Activated T-cell treated with anti-CD3 and anti-CD28 coated beads for 24 hours (primary cell): ENCODE data around the gene ZC3H4.
A peak's percentile ranks its signal among the peaks of the same experiment; 100 is the strongest.
"Not testable (repeated sequence)": the region's sequence is repeated elsewhere in the genome, so short reads cannot be mapped to it uniquely, and the experiment has no call there.

Experiments
- DNase-seq: peaks from one replicate; pipeline ENCODE4 v3.0.0-alpha.2; 2020; ENCODE audit warnings: low read depth

Gene ZC3H4

DNA sequence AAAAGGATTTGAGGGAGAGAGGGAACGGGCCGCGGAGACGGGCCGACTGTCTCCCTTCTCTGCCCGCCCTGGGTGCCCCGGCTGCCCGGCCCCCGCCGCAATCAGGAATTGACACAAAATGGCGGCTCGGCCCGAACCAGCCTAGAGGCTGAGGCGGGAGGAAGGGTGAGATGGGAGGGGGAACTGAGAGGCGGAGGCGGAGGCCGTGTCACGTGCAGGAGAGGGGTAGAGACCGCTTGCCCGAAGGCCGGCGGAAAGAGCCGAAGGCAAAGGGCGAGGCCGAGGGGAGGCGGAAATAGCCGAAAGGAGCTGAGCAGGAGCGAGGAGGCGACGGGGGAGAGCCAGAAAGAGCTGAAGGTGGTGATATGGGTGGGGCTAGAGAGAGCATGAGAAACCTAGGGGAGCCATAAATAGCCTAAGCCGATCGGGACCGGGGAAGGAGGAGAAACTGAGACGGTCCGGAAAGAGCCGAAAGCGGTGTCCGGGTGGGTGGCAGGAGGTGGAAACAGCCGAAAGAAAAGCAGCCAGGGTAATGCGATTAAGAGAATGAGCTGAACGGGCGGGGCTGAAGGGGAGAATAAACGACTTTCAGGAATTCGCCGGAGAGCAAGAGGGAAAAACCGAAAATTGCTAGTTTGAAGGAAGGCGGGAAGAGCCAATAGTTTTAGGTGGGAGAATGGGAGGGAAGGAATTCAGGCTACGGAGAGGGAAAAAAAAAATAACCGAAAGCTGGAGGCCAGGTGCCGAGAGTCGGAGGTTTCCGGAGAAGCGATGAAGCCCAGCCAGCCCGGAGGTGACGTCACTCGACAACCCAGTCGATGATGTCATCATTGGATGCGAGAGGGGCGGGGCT, at the start of gene ZC3H4:
TSS of gene ZC3H4 (minus strand) at position 780 of the 853 bp plus-strand sequence. CDS start 1,192 bp downstream, outside the sequence.
- DNase-seq, result peak; percentile 99

DNA sequence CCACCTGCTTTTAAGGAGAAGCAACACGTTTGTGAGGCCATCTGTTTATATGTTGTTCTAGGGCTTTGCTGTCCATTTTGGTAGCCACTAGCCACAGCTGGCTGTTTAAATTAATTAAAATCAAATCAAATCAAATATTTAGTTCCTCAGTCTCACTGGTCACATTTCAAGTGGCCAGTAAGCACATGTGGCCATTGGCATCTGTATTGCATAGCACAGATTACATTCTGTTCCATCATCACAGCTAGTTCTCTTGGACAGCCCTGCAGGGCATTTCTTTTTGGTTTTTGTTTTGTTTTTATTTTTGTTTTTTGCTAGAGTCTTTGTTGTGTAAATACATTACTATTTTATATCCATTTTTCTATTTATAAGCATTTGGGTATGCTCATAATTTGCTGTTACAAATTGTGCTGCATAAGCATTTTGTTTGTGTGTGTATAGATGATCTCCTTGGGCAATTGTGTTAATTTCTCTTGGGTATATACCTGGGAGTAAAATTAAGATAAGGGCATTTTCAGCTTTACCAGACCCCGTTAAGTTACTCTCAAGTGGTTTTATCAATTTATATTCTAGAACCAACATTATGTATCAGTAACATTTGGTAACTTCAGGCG, 48.4 kb upstream of the ZC3H4 start:
- DNase-seq, result no peak

DNA sequence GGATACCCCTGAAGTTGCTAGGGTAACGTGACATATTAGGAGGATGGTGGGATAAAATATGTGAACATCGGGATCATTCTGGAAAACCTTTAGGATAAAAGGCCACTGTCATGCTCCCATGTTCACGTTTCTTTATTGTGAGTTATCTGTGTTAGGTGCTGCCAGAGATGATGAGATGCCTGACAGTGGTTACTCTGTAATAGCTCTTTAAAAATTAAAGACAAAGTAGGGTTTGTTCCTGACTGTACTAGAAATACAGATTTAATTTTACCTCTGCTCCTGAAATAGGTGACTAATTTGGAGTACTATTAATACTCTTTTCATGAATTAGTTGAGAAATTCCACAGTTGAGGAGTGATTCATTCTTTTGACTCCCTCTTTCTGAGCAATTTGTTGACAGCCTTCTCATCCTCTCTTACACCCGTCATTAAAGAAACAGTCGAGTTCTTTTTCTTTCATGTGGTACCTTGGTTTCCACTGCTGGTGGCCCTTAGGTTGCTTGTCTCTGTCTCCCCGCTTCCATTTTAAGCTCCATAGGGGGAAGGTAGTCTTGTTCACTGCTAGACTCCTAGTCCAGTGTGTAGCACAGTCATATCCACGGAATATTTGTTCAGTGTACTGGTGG, 45.4 kb upstream of the ZC3H4 start:
- peak; percentile 33 for DNase-seq

DNA sequence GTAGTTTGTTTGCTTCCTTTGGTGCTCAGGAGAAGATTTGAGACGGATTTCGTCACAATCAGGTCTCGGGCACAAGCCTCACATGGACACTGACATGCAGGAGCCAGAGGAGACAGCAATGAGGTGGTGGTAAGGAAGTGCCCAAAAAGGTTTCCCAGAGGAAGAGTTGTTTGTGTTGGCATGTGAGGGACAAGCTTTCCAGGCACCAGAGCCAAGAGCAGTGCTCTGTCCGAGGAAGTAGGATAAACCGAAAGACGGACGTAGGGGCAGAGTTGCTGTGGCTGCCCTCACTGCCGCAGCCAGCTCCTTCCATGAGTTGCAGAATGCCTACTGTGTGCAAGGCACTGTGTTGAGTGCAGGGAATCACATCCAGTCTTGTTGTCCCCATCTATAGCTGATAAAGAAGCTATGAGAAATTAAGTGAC, 44.8 kb upstream of the ZC3H4 start:
- no peak for DNase-seq

DNA sequence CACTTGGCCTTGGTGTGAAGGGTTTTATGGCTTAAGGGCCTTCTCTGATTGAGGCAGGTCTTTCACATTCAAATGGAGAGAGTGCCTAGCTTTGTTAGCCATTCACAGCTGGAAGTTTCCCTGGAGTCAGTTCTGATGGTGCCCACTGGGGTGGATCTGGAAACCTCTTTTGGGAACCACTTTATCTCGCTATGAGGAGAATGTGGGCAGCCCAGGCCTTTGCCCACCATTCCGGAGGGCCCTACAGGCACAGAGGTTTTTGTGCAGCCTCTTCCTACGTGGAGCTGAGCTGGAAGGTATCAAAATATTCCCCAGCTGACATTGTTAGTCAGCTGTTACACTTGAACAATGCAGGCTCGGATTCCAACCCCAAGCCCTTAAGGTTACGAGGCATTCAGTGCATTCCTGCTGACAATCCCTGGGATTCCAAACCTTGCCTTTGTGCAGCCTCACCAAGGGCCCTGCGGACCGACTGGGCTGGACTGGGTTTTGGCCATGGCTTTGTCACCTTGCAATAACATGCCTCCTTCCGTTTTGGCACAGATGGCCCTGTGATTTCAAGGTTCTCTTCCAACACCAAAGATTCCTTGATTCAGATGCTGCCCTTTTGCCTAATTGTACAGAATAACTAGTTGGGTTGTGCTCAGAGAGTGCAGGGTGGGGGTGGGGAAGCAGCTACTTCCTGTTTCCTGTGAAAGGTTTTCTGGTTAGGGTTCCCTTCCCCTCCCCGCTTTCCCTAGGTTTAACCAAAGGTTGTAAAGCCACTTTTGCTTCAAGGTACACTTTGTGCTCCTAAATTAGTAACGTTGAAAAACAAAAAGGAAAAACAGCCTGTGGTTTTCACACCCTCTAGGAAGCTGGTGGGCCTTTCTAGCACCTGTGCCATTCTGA, 44.1 kb upstream of the ZC3H4 start:
- DNase-seq, result no peak

DNA sequence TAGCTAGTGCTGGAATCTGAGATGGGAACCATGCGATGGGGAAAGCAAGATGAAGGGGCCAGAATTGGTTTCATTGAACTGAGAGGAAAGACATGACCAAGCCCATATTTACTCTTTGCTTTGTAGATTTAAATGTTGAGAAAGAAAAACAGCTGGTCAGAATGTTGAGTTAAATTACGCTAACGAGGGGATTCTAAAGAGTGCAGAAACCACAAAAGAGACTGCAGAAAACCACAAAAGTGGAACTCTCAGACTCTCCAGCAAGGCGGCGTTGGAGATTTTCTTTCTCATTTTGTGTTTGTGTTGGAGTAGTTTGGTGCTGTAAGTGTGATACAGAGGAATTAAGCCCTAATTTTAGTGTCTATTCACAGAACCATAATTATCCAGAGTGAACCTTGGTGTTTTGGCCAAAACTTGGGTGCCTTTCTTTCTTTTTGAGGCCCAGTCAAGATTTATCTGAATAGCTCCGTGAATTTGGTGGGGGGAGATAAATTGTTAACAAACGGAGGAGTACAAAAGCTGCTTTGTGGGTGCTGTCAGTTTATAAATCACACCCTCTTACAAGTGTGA, 43.4 kb upstream of the ZC3H4 start:
- no peak for DNase-seq

DNA sequence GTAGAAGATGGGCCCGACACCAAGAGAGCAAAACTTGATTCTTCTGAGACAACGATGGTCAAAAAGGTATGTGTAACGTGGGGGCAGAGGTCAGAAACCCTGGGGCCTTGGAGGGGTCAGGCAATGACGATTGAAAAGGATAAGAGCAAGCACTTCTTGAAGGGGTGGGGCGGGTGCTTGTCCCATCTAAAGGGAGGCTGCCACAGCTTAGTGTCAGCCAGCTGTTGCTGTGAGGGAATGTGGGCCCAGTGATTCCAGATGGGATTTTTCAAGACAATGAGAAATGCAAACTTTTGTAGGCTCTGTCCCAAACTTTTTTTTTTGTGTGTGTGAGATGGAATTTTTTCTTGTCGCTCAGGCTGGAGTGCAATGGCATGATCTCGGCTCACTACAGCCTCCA, 41.6 kb upstream of the ZC3H4 start:
- no peak for DNase-seq

DNA sequence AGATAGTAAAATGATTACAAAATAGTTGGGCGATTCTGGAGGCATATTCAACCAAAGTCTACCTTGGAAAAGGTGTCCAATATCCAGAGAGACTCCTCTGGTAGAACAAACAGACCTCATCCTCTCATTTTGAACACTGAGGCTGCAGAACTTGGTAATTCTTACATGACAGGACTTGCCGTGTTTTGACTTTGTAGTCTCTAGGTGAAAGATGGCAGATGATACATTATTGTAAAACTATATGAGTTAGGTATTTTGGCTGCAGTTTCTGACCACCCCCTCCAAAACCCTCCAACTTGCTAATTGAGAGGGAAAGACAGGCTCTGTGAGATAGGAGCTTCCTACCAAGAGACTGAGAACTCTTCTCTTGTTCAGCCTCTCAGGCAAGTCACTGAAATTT, 39.7 kb upstream of the ZC3H4 start:
- no peak for DNase-seq

DNA sequence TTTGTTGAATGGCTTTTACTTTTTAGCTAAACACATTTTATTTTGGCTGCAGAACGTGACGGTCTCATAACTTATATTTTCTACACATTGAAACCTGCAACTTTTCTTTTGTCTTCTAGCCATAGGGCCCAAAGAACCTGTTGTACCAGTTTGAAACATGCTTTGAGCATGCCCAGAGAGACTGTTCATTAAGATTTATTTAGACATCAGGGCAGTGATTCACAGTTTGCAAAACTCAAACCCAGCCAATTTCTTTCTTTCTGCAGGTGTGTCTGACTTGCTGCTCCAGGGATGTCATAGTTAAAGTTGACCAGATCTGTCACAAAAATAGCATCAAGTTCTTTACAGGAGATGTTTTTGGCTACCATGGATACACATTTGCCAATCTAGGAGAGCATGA, 39.1 kb upstream of the ZC3H4 start:
- DNase-seq, result no peak

DNA sequence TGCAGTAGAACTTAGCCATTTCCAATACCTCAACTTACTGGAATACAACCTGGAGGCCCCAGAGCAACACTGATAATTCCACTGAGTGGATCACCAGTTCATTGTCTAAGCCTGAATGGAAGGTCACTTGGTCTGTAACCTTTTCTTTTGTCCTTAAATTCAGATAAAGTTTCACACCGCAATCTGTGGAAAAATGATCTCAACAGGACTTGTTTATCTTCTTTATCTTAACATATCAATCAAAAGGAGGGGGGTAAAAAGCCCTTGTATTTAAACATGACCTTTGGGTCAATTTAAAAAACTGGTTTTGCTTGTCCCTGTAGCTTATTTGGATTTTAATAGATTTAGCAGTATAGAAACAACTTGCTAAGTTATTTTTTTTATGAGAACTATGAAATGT, 38.6 kb upstream of the ZC3H4 start:
- no peak for DNase-seq

DNA sequence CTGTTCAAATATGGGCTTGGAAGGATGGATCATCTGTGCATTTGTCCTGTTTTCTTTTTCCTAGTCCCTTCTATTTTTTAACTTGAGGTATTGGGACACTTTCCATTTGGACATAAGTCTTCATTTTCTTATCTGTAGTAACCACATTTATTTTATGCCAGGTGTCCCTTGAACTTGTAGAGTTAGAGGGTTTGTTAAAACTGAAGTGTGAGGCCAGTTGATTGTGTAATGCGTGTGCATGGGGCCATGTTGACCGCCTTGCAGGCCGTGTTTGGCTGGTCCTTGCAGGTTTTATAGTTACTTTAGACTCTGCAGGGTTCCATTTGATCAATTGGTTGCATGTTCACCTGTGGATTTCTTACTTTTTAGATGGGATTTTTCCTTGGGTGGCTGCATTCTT, 38.1 kb upstream of the ZC3H4 start:
- DNase-seq, result no peak

DNA sequence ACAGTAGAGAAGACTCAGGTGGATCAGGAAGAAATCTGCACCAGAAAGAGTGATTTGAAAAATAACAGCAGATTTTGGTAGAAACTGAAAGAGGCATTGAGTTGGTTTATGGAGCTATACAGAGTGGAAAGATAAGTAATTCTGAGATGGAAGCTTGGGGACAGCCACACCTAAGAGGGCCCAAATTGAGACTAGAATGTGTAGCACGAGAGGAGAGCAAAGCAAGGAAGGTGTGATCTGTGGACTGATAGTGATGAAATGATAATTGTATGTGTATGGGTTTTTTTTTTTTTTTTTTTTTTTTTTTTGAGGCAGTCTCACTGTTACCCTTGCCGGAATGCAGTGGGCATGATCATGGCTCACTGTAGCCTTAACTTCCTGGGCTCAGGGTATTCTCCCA, 33.3 kb upstream of the ZC3H4 start:
- no peak for DNase-seq

DNA sequence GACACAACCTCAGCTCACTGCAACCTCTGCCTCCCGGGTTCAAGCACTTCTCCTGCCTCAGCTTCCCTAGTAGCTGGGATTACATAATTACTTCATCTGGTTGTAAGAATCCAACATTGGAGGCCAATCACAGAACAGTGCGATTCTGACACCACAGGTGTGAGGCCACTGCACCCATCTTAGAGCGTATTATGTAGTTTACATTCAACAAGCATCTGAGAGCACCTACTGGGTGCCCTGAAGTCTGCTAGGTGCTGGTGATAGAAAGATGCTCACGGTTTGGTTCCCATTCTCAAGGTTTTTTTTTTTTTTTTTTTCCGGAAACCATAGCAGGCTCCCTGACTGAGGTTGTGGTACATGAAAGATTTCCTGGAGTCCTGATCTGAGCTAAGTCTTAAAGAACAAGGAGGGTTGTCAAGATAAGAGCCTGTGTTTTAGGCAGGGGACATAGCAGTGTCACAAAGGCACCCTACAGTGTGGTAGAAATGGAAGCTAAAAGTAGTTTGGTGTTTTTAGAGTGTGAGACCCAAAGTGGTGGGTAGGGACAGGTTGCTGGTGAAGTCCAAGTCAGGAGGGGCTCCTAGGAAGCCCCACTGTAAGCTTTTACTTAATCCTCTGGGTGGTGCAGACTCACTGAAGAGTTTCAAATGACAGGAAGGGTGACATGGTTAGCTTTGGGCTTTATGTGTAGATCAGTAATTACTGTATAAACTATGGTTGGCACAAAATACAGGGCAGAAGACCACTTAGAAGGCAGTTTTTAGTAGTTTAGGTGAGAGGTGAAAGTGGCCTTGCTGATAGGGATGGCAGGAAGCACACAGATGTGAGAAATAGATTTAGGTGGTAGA, 32.3 kb upstream of the ZC3H4 start:
- DNase-seq, result no peak

DNA sequence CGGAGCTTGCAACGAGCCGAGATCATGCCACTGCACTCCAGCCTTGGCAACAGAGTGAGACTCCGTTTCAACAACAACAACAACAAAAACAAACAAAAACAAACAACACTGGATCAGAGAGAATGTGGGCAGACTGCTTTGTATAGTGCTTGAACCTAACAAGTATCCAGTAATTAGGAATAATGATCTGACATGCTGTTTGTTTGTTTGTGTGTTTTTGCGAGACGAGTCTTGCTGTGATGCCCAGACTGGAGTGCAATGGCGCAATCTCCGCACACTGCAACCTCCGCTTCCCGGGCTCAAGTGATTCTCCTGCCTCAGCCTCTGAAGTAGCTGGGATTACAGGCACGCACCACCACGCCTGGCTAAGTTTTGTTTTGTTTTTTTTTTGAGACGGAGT, 31.1 kb upstream of the ZC3H4 start:
- DNase-seq, result no peak

DNA sequence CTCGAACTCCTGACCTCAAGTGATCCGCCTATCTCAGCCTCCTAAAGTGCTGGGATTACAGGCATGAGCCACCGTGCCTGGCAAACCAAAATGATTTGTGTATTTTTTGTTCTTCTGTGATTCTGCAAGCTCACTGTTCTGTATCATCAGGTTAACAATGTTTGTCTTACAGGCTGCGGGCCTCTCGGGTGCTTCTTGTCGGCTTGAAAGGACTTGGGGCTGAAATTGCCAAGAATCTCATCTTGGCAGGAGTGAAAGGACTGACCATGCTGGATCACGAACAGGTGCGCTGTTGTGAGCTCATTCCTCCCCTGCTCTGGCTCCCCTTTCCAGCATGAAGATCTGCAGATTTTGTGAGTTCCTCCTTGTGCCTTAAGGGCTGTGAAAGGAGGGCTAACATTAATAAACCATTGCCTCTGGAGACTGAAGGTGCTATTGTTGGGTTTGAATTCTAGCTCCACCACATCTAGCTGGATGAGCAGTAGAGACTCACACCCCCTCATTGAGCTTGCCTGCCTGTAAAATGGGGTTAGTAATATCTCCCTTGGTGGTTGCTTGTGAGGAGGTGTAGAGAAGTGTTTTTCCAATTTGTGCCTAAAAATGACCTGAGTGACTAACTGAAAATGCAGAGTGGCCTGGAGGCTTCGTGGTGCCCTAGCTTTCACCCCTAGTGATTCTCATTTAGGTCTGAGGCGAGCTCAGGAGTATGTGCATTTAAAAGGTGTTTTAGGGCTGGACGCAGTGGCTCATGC, 29.9 kb upstream of the ZC3H4 start:
- DNase-seq, result no peak

DNA sequence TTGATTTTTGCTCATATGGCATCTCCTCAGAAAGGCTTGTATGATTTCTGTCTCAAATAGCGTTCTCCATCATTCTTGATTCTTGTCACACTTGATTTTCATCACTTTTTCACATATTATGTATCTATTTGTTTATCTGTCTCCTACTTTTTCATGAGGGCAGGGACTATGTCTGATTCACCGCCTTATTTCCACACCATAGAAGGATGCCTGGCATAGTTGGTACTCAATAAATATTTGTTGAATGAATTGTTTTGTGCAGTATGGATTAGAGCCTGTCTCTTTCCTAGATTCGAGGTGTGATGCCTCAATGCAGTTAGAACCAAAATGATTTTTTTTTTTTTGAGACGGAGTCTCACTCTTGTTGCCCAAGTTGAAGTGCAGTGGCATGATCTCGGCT, 29.2 kb upstream of the ZC3H4 start:
- DNase-seq, result no peak

DNA sequence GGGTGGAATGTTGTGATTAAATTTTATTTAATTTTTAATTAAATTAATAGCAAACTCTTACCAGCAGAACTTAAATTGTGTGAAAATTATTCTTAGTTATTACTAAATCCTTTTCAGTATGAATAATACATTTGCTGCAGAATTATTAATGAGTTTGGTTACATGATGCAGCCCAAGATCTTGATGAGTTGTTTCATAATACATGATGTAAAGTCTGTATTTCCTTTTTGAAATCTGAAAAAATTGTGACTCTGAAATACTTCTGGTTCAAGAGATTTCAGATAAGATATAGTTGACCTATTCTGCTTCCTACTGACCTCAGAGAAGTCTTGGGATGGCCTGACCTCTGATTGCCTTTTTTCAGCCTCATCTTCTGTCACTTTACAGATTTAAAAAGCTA, 28.1 kb upstream of the ZC3H4 start:
- no peak for DNase-seq

DNA sequence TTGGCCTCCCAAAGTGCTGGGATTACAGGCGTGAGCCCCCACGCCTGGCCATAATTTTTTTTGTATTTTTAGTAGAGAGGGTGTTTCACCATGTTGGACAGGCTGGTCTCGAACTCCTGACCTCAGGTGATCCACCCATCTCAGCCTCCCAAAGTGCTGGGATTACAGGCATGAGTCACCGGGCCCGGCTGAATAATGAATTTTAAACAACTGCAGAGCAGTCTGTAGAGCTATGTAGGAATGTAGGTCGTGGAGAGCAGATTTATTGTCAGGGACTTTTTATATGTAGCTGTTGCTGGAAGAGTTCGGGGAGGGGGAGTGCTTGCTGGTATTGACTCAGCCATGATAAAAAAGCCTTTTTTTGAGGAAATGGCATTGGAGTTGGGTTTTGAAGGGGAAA, 27.7 kb upstream of the ZC3H4 start:
- DNase-seq, result not testable (repeated sequence)

DNA sequence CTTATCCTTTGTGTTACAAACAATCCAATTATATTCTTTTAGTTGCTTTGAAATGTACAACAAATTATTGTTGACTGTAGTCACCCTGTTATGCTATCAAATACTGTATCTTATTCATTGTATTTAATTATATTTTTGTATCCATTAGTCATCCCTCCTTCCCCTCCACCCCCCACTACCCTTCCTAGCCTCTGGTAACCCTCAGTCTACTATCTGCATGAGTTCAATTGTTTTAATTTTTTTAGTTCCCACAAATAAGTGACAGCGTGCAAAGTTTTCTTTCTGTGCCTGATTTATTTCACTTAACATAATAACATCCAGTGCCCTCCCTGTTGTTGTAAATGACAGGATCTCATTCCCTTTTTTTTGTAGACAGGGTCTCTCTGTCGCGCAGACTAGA, 21.6 kb upstream of the ZC3H4 start:
- no peak for DNase-seq

DNA sequence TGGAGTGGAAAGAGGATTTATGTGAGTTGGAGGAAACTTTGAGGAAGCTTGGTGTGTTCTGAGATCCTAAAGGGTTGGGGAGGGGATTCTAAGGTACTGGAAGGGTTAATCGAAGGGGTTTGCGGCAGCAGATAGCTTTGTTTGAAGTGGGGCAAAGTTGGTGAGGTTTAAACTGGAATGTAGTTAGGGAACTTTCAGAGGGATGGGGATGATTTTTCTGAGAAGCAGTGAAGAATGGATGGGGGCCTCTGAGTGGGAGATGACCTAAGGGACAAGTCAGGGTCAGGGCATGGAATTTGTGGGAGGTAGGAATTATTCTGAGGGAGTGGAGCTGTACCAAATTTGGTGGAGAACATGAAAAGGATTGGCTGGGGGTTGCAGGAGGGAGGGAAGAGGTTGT, 21.0 kb upstream of the ZC3H4 start:
- no peak for DNase-seq
